ENCODE measurements around the gene PACSIN1.

The PACSIN1 gene

GRCh38 chr6:34462010-34462409 lies 3.9 kb upstream of the PACSIN1 start:
- Histone ChIP-seq H4K20me1 (ENCODE audit: insufficient read depth, low read length) (no peaks in the 10 kb centered on the region), H3K4me3 (ENCODE audit: low read length) (no peak overlapping the region), H3K36me3 (replicated peaks; ENCODE audit: low read depth, low read length) (no peaks in the 10 kb centered on the region), H3K79me2 (ENCODE audit: low read length) (no peaks in the 10 kb centered on the region), H3K27ac (ENCODE audit: low read length) (no peak overlapping the region), H3K4me2 (ENCODE audit: low read length) (no peak overlapping the region), H2AFZ (ENCODE audit: low read depth, low read length) (no peak overlapping the region), H3K9ac (ENCODE audit: low read length) (no peak overlapping the region), H3K4me1 (ENCODE audit: low read length) (no peaks in the 10 kb centered on the region), H3K9me3 (ENCODE audit: insufficient read depth, low read length) (no peaks in the 10 kb centered on the region), H3K27me3 (ENCODE audit: low read depth, low read length) (no peaks in the 10 kb centered on the region)
- TF ChIP-seq, protein P1, sequence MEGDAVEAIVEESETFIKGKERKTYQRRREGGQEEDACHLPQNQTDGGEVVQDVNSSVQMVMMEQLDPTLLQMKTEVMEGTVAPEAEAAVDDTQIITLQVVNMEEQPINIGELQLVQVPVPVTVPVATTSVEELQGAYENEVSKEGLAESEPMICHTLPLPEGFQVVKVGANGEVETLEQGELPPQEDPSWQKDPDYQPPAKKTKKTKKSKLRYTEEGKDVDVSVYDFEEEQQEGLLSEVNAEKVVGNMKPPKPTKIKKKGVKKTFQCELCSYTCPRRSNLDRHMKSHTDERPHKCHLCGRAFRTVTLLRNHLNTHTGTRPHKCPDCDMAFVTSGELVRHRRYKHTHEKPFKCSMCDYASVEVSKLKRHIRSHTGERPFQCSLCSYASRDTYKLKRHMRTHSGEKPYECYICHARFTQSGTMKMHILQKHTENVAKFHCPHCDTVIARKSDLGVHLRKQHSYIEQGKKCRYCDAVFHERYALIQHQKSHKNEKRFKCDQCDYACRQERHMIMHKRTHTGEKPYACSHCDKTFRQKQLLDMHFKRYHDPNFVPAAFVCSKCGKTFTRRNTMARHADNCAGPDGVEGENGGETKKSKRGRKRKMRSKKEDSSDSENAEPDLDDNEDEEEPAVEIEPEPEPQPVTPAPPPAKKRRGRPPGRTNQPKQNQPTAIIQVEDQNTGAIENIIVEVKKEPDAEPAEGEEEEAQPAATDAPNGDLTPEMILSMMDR (IDR thresholded peaks at IDR 0.05; ENCODE audit: low read depth, low read length) = no peak
- no peak for TF ChIP-seq EZH2phosphoT487 (IDR thresholded peaks at IDR 0.05; ENCODE audit: low read depth)

DNA sequence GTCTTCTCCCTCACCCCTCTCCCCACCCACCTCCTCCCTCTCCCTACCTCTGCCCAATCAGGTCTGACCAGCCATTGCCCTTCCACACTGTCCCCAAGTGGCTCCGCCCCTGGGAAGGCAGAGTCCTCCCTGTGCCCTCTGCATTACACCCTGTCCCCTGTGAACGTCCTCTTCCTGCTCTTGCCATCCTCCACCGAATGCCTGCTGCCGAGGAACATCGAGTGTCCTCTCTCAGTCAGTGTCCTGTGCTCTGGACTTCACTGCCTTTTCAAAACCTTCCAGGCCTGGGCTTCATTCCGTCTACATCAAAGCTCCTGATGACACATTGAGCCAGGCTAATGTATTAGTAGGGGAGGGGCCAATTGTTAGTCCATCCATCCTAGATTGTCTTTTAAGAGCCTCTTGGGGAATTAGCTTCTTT lies 3.3 kb upstream of the PACSIN1 start:
- Histone ChIP-seq H3K79me2 (ENCODE audit: low read length) (no peaks in the 10 kb centered on the region), H3K9ac (ENCODE audit: low read length) (no peak overlapping the region), H3K4me2 (ENCODE audit: low read length) (no peak overlapping the region), H3K36me3 (replicated peaks; ENCODE audit: low read depth, low read length) (no peaks in the 10 kb centered on the region), H3K27ac (ENCODE audit: low read length) (no peak overlapping the region), H3K9me3 (ENCODE audit: insufficient read depth, low read length) (no peaks in the 10 kb centered on the region), H4K20me1 (ENCODE audit: insufficient read depth, low read length) (no peaks in the 10 kb centered on the region), H2AFZ (ENCODE audit: low read depth, low read length) (no peak overlapping the region), H3K4me3 (ENCODE audit: low read length) (no peak overlapping the region), H3K27me3 (ENCODE audit: low read depth, low read length) (no peaks in the 10 kb centered on the region), H3K4me1 (ENCODE audit: low read length) (no peaks in the 10 kb centered on the region)
- TF ChIP-seq, protein P1 (IDR thresholded peaks at IDR 0.05; ENCODE audit: low read depth, low read length) = no peak
- no peak for TF ChIP-seq EZH2phosphoT487 (IDR thresholded peaks at IDR 0.05; ENCODE audit: low read depth)

DNA sequence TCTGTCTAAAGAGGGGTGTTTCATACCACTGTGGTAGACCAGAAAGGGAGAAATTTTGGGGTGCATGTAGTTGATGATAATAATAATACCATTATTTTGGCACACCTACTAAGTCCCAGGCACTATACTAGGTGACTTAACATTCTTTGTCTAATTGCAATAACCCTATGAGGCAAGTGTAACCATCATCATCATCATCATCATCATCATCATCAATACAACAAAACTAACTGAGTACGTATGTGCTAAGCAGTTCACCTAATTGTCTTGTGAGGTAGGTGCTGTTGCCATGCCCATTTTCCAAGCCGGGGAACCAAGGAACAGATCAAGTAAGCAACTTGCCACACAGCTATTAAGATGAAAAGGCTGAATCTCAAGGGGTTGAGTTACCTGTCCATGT lies 2.6 kb upstream of the PACSIN1 start:
- H3K79me2 ChIP-seq (ENCODE audit: low read length) = no peaks in the 10 kb centered on the region
- TF ChIP-seq EZH2phosphoT487 (IDR thresholded peaks at IDR 0.05; ENCODE audit: low read depth) = no peak
- TF ChIP-seq, protein P1 (IDR thresholded peaks at IDR 0.05; ENCODE audit: low read depth, low read length) = no peak

GRCh38 chr6:34463849-34464248 lies 2.0 kb upstream of the PACSIN1 start:
- TF ChIP-seq, protein P1 (IDR thresholded peaks at IDR 0.05; ENCODE audit: low read depth, low read length) = no peak
- TF ChIP-seq EZH2phosphoT487 (IDR thresholded peaks at IDR 0.05; ENCODE audit: low read depth) = no peak

More for the DNA sequence above, 2.6 kb upstream of the PACSIN1 start:
- H3K4me2 ChIP-seq (ENCODE audit: low read length) = no peak overlapping the region
- H2AFZ ChIP-seq (ENCODE audit: low read depth, low read length) = no peak overlapping the region
- no peaks in the 10 kb centered on the region for H3K9me3 ChIP-seq (ENCODE audit: insufficient read depth, low read length)
- no peaks in the 10 kb centered on the region for H3K36me3 ChIP-seq (replicated peaks; ENCODE audit: low read depth, low read length)
- no peak overlapping the region for H3K4me3 ChIP-seq (ENCODE audit: low read length)
- H3K4me1 ChIP-seq (ENCODE audit: low read length) = peaks cover 7% of the 10 kb centered on the region
- H3K27ac ChIP-seq (ENCODE audit: low read length) = no peak overlapping the region
- no peaks in the 10 kb centered on the region for H4K20me1 ChIP-seq (ENCODE audit: insufficient read depth, low read length)
- no peaks in the 10 kb centered on the region for H3K27me3 ChIP-seq (ENCODE audit: low read depth, low read length)
- H3K9ac ChIP-seq (ENCODE audit: low read length) = no peak overlapping the region

More at GRCh38 chr6:34463849-34464248, 2.0 kb upstream of the PACSIN1 start:
- Histone ChIP-seq H3K79me2 (ENCODE audit: low read length) (no peaks in the 10 kb centered on the region), H3K4me3 (ENCODE audit: low read length) (no peak overlapping the region), H3K4me2 (ENCODE audit: low read length) (no peak overlapping the region), H3K4me1 (ENCODE audit: low read length) (peaks cover 12% of the 10 kb centered on the region), H3K9ac (ENCODE audit: low read length) (no peak overlapping the region), H2AFZ (ENCODE audit: low read depth, low read length) (no peak overlapping the region), H4K20me1 (ENCODE audit: insufficient read depth, low read length) (no peaks in the 10 kb centered on the region), H3K27ac (ENCODE audit: low read length) (no peak overlapping the region), H3K36me3 (replicated peaks; ENCODE audit: low read depth, low read length) (no peaks in the 10 kb centered on the region), H3K9me3 (ENCODE audit: insufficient read depth, low read length) (no peaks in the 10 kb centered on the region), H3K27me3 (ENCODE audit: low read depth, low read length) (no peaks in the 10 kb centered on the region)
